Upper lobe of right lung (tissue), 1 donor: ENCODE measurements around the gene MXD4. TPM values are rescaled to one million over a fixed set of nuclear protein-coding genes. Genes with fewer than 3 reads are reported as not detected.

Experiments
- ATAC-seq: fragments of 200-7000 bp; cut with Tn5 transposase; one replicate; pipeline ENCODE4 v1.9.1; 2020; ENCODE audit warnings: mild to moderate bottlenecking, moderate library complexity
- DNase-seq: peaks from one replicate; pipeline ENCODE4 v3.0.0-alpha.2; 2020
- H3K27ac ChIP-seq: fragments of 200-600 bp; one replicate; pipeline ENCODE4 v1.8.0; 2022
- H3K27me3 ChIP-seq: fragments of 200-600 bp; one replicate; pipeline ENCODE4 v1.8.0; 2022; ENCODE audit warnings: mild to moderate bottlenecking
- H3K36me3 ChIP-seq: fragments of 200-600 bp; one replicate; pipeline ENCODE4 v1.8.0; 2022
- H3K4me1 ChIP-seq: fragments of 200-600 bp; one replicate; pipeline ENCODE4 v1.8.0; 2022
- H3K4me3 ChIP-seq: fragments of 200-600 bp; one replicate; pipeline ENCODE4 v1.8.0; 2022; ENCODE audit warnings: mild to moderate bottlenecking
- H3K9me3 ChIP-seq: fragments of 200-600 bp; one replicate; pipeline ENCODE4 v1.8.0; 2022
- CTCF ChIP-seq: fragments of 200-600 bp; IDR thresholded peaks from one replicate; pipeline ENCODE4 v1.8.0; 2022; ENCODE audit warnings: antibody characterized with exemption
- intact Hi-C: fragments of 100-400 bp; cut with DNase I; formaldehyde crosslinking; loops from one replicate; pipeline ENCODE4 v1.11.0; 2022
- total RNA-seq: library from RNA; stranded (reverse); fragmentation: NEBNext Ultra II Directional; extraction: Animal tissue kit (Norgen Biotek cat#: 25700); gene quantifications from one replicate; pipeline ENCODE4 v1.2.1, GENCODE V29; 2021
- donor health status: DM: no; HTN: yes; CAD: no; lungs with severe emphysema.

Gene MXD4
- total RNA-seq, 1 donor from 2014 or later: 72.7 TPM

GRCh38 chr4:2274320-2275043 lies 12.6 kb upstream of the MXD4 start:
- intact Hi-C loops: no loop called here
- H3K27ac ChIP-seq: no peak overlapping the region
- no peaks in the 10 kb centered on the region for H3K9me3 ChIP-seq
- H3K4me1 ChIP-seq: no peaks in the 10 kb centered on the region
- H3K27me3 ChIP-seq: no peaks in the 10 kb centered on the region
- H3K36me3 ChIP-seq: no peaks in the 10 kb centered on the region
- H3K4me3 ChIP-seq: no peak overlapping the region
- ATAC-seq: no peak
- DNase-seq: no peak
- no peak for TF ChIP-seq CTCF

GRCh38 chr4:2273657-2274319 lies 11.9 kb upstream of the MXD4 start:
- no peak for TF ChIP-seq CTCF
- Histone ChIP-seq H3K4me3 (no peak overlapping the region), H3K9me3 (no peaks in the 10 kb centered on the region), H3K27me3 (no peaks in the 10 kb centered on the region), H3K36me3 (no peaks in the 10 kb centered on the region), H3K4me1 (no peaks in the 10 kb centered on the region), H3K27ac (no peak overlapping the region)
- no peak for ATAC-seq
- intact Hi-C loops: no loop called here
- no peak for DNase-seq

- Histone ChIP-seq H3K4me3 (no peak overlapping the region), H3K27ac (no peak overlapping the region), H3K36me3 (no peaks in the 10 kb centered on the region), H3K9me3 (no peaks in the 10 kb centered on the region), H3K27me3 (no peaks in the 10 kb centered on the region), H3K4me1 (no peaks in the 10 kb centered on the region)
- TF ChIP-seq CTCF: no peak
- ATAC-seq (no peak), DNase-seq (no peak)
- intact Hi-C loops: no loop called here
These were observed 11.3 kb upstream of the MXD4 start for GRCh38 chr4:2273221-2273620.

- intact Hi-C loops: no loop called here
- ATAC-seq: no peak
- no peaks in the 10 kb centered on the region for H3K27me3 ChIP-seq
- H3K9me3 ChIP-seq: no peaks in the 10 kb centered on the region
- H3K27ac ChIP-seq: no peak overlapping the region
- DNase-seq: no peak
- H3K4me1 ChIP-seq: no peaks in the 10 kb centered on the region
- no peak for TF ChIP-seq CTCF
- no peak overlapping the region for H3K4me3 ChIP-seq
- no peaks in the 10 kb centered on the region for H3K36me3 ChIP-seq
These were observed 10.9 kb upstream of the MXD4 start for GRCh38 chr4:2272828-2273120.

GRCh38 chr4:2272026-2272827 lies 10.3 kb upstream of the MXD4 start:
- no peak for TF ChIP-seq CTCF
- intact Hi-C loops: no loop called here
- DNase-seq (no peak), ATAC-seq (no peak)
- Histone ChIP-seq H3K27me3 (no peaks in the 10 kb centered on the region), H3K4me3 (no peak overlapping the region), H3K27ac (no peak overlapping the region), H3K36me3 (no peaks in the 10 kb centered on the region), H3K9me3 (no peaks in the 10 kb centered on the region), H3K4me1 (no peaks in the 10 kb centered on the region)
